Duodenal mucosa (tissue), 2 donors: ENCODE data around the gene CMIP.
"Not testable (repeated sequence)": the region's sequence is repeated elsewhere in the genome, so short reads cannot be mapped to it uniquely, and the experiment has no call there.

Experiments used
- H3K27ac ChIP-seq: one replicate; pipeline ENCODE4 v1.7.0; 2013; ENCODE audit warnings: low read depth, low read length
- H3K27me3 ChIP-seq, 2 donors: one replicate each; pipeline ENCODE4 v1.7.0; 2013; ENCODE audit warnings: low read length in 2 of 2, control low read depth in 1 of 2; ENCODE audit not compliant: insufficient read depth in 2 of 2, control insufficient read depth in 1 of 2
- H3K36me3 ChIP-seq, 2 donors: one replicate each; pipeline ENCODE4 v1.7.0; 2013; ENCODE audit warnings: low read length in 2 of 2, control low read depth in 1 of 2; ENCODE audit not compliant: insufficient read depth in 2 of 2, control insufficient read depth in 1 of 2
- H3K4me1 ChIP-seq, 2 donors: one replicate each; pipeline ENCODE4 v1.7.0; 2013; ENCODE audit warnings: low read length in 2 of 2, control low read depth in 1 of 2; ENCODE audit not compliant: insufficient read depth in 2 of 2, control insufficient read depth in 1 of 2
- H3K4me3 ChIP-seq, 2 donors: one replicate each; pipeline ENCODE4 v1.7.0; 2013; ENCODE audit warnings: low read length in 2 of 2, low read depth in 1 of 2
- H3K9ac ChIP-seq, 2 donors: one replicate each; pipeline ENCODE4 v1.7.0; 2013; ENCODE audit warnings: low read length in 2 of 2, low read depth in 1 of 2
- H3K9me3 ChIP-seq, 2 donors: one replicate each; pipeline ENCODE4 v1.7.0; 2013; ENCODE audit warnings: low read length in 2 of 2, control low read depth in 1 of 2; ENCODE audit not compliant: control insufficient read depth in 1 of 2

The CMIP gene

DNA sequence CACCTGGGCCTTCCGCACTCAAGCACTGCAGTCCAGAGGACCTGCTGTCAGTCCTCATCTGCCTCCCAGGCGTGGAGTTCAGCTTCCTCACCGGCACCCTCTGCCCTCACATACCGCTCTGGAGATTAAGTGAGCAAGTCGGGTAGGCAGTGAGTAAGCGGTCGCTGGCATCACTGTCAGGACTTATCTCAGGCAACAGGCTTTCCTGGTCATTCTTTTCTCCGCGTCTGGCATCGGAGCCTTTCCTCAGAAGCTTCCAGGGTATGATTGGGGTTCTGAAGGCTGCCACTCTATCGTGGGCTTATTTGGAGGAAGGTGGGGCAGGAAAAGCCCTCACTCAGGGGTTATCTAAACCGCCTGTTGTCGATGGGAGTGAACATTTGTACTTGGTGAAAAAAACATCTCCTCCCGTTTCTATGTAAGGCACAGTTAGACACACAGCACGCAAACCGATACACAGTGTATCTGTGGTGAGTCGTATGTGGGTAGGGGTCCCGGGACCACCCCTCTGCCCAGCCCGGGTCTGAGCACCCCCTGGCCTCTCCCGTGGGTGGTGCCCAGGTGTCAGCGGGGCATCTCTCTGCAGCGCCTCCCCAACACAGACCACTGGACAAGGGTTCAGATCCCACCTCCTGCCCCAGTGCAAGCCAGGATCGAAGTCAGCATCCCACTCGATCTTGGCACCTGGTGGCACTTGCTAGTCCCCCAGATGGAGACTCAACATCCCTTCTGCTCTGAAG, 242.0 kb downstream of the CMIP start:
- H3K9ac ChIP-seq: no peak overlapping the region
- peaks cover 0 to 1% of the 10 kb centered on the region in 2 donors for H3K4me1 ChIP-seq
- no peak overlapping the region for H3K4me3 ChIP-seq
- peaks cover 20 to 47% of the 10 kb centered on the region in 2 donors for H3K36me3 ChIP-seq
- no peaks in the 10 kb centered on the region for H3K9me3 ChIP-seq
- H3K27ac ChIP-seq: no peak overlapping the region
- H3K27me3 ChIP-seq: no peaks in the 10 kb centered on the region

GRCh38 chr16:81687131-81687456, 242.5 kb downstream of the CMIP start:
- no peak overlapping the region for H3K9ac ChIP-seq
- H3K27me3 ChIP-seq: no peaks in the 10 kb centered on the region
- H3K36me3 ChIP-seq: peaks cover 24 to 49% of the 10 kb centered on the region in 2 donors
- no peak overlapping the region for H3K27ac ChIP-seq
- peaks cover 0 to 3% of the 10 kb centered on the region in 2 donors for H3K4me1 ChIP-seq
- H3K9me3 ChIP-seq: no peaks in the 10 kb centered on the region
- H3K4me3 ChIP-seq: no peak overlapping the region

DNA sequence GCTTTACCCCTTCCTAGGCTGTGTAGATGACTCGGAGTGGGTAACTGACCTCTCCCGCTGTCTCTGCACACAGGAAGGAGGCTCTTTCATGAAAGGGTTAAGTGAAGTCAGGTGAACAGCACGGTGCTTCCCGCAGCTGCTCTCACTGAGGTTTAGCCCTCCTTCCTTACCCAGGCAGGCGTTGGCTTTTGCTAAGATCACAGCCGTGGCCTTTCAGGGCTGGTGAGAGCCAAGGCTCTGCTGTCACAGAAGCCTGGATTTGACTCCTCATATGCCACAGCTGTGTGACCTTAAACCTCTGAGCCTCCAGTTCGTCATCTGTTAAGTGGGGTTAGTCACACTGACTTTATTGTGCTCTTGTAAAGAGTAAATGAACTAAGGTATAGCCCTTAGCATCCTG, 243.6 kb downstream of the CMIP start:
- Histone ChIP-seq H3K9me3 (no peaks in the 10 kb centered on the region), H3K9ac (no peak overlapping the region), H3K4me3 (no peak overlapping the region), H3K27ac (no peak overlapping the region), H3K27me3 (no peaks in the 10 kb centered on the region), H3K4me1 (peaks cover 0 to 3% of the 10 kb centered on the region in 2 donors), H3K36me3 (peaks cover 26 to 53% of the 10 kb centered on the region in 2 donors)

DNA sequence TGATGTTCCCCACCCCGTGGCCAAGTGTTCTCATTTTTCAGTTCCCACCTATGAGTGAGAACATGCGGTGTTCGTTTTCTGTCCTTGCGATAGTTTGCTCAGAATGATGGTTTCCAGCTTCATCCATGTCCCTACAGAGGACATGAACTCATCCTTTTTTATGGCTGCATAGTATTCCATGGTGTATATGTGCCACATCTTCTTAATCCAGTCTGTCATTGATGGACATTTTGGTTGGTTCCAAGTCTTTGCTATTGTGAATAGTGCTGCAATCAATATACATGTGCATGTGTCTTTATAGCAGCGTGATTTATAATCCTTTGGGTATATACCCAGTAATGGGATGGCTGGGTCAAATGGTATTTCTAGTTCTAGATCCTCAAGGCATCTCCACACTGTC, 244.2 kb downstream of the CMIP start:
- H3K4me3 ChIP-seq, H3K9ac ChIP-seq, H3K27ac ChIP-seq, H3K9me3 ChIP-seq, H3K4me1 ChIP-seq, H3K27me3 ChIP-seq: not testable (repeated sequence)
- peaks cover 33 to 60% of the 10 kb centered on the region in 2 donors for H3K36me3 ChIP-seq

GRCh38 chr16:81692021-81692420, 247.4 kb downstream of the CMIP start:
- Histone ChIP-seq H3K4me1 (peaks cover 0 to 7% of the 10 kb centered on the region in 2 donors), H3K27me3 (no peaks in the 10 kb centered on the region), H3K36me3 (peaks cover 39 to 70% of the 10 kb centered on the region in 2 donors), H3K4me3 (no peak overlapping the region), H3K9ac (no peak overlapping the region), H3K27ac (no peak overlapping the region), H3K9me3 (no peaks in the 10 kb centered on the region)

DNA sequence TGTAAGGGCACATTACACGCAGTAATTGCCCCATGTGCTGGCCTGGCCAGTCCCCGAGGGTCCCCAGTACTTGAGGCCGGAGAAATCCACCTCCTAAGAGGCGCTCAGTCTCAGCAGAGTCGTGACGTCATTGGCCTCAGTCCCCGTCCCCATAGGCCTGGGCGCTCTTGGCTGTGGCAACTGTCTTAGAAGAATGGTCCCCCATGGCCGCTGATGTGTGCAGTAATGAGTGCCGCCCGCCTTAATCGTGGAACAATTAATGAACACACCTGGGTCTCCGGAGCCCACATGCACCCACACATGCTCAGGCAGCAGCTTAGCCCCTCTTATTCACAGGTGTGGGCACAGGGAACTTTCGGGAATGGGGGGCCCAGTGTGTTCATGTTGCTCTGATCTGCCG, 248.0 kb downstream of the CMIP start:
- H3K9me3 ChIP-seq: no peaks in the 10 kb centered on the region
- no peak overlapping the region for H3K4me3 ChIP-seq
- peaks cover 40 to 70% of the 10 kb centered on the region in 2 donors for H3K36me3 ChIP-seq
- H3K27ac ChIP-seq: no peak overlapping the region
- H3K4me1 ChIP-seq: peaks cover 0 to 12% of the 10 kb centered on the region in 2 donors
- H3K27me3 ChIP-seq: no peaks in the 10 kb centered on the region
- no peak overlapping the region for H3K9ac ChIP-seq

DNA sequence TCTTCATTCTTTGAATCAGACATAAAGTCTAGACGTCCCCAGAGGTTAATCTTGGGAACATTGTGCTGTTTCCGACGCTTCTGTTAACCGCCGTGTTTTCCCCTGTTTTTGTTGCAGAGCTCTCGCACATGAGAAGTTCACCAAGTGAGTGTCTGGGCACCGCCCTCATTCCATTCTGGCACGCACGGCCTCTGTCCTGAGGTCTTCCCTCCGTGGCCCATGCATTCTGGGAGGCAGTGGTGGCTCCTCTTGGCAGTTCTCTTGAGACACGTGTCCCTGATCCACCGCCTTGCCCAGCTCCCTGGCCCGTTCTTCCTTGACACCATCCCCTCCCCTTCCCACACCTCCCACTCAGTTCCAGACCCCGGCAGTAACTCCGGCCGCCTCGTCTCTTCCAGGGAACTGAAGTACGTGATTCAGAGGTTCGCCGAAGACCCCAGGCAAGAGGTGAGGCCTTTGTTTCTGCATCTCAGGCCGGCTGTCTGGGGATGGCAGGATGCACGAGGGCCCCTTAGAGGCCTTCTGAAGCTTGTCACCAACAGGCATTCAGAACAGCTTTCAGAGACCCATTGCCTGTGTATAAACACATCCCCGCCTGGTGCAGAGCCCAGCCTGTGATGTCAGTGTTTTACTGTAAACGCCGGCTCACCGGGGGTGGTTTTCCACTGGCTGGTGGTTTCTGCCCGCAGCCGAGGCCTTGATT, 248.6 kb downstream of the CMIP start:
- no peak overlapping the region for H3K4me3 ChIP-seq
- no peaks in the 10 kb centered on the region for H3K27me3 ChIP-seq
- no peak overlapping the region for H3K27ac ChIP-seq
- peaks cover 42 to 70% of the 10 kb centered on the region in 2 donors for H3K36me3 ChIP-seq
- H3K4me1 ChIP-seq: peaks cover 0 to 13% of the 10 kb centered on the region in 2 donors
- no peak overlapping the region for H3K9ac ChIP-seq
- H3K9me3 ChIP-seq: no peaks in the 10 kb centered on the region

DNA sequence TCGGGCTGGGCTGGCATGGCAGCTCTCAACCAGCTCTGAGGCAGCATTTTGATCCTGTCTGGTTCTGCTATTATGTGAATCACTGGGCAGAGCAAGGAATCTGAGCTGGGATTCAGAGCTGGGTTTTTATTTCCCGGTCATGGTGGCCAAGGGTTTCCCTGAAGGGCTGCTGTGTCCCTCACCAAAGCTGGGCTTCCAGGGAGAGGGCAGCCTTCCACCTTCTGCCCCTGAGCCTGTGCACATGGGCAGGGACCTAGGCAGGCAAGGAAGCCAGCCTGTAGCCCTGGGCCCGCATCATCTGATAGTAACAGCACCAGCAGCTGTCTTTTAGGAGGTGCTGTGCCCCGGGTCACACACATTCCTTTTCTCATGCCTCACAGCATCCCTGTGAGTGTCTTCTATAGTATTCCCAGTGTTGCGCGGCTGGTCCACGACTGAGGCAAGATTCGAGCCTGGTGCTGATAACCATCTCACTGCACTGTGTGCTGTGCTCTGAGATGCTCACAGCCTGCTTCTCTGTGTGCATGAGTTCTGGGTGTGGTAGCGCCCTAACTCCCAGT, 249.2 kb downstream of the CMIP start:
- peaks cover 0 to 13% of the 10 kb centered on the region in 2 donors for H3K4me1 ChIP-seq
- H3K27me3 ChIP-seq: no peaks in the 10 kb centered on the region
- H3K27ac ChIP-seq: no peak overlapping the region
- H3K9ac ChIP-seq: no peak overlapping the region
- peaks cover 48 to 75% of the 10 kb centered on the region in 2 donors for H3K36me3 ChIP-seq
- H3K4me3 ChIP-seq: no peak overlapping the region
- H3K9me3 ChIP-seq: no peaks in the 10 kb centered on the region

- no peak overlapping the region for H3K4me3 ChIP-seq
- H3K9me3 ChIP-seq: no peaks in the 10 kb centered on the region
- H3K27me3 ChIP-seq: no peaks in the 10 kb centered on the region
- peaks cover 0 to 13% of the 10 kb centered on the region in 2 donors for H3K4me1 ChIP-seq
- no peak overlapping the region for H3K27ac ChIP-seq
- peaks cover 48 to 84% of the 10 kb centered on the region in 2 donors for H3K36me3 ChIP-seq
- no peak overlapping the region for H3K9ac ChIP-seq
Observed at GRCh38 chr16:81694494-81695280, 250.1 kb downstream of the CMIP start.
